Psoas muscle (tissue), 8 donors: ENCODE data around the gene MBOAT7. TPM values are rescaled to one million over a fixed set of nuclear protein-coding genes. Genes with fewer than 3 reads are reported as not detected.
A peak's percentile ranks its signal among the peaks of the same experiment; 100 is the strongest.

Experiments
- ATAC-seq, 4 donors: fragments of 200-7000 bp; cut with Tn5 transposase; one replicate each; pipeline ENCODE4 v1.9.1; 2020; ENCODE audit warnings: moderate library complexity in 3 of 4, mild to moderate bottlenecking in 2 of 4
- DNase-seq, 2 donors: peaks; one replicate each; pipeline ENCODE4 v3.0.0-alpha.2; 2020
- H3K27ac ChIP-seq: fragments of 200-600 bp; one replicate; pipeline ENCODE4 v1.8.0; 2022
- H3K27me3 ChIP-seq, 3 donors: fragments of 200-600 bp in 1 of 3; one replicate each; pipeline versions ENCODE4 v1.6.1 to v1.8.0; 2013 to 2022; ENCODE audit warnings: low read length in 2 of 3, mild to moderate bottlenecking in 2 of 3, moderate library complexity in 1 of 3; ENCODE audit not compliant: insufficient read depth in 3 of 3
- H3K36me3 ChIP-seq, 2 donors: fragments of 200-600 bp in 1 of 2; one replicate each; pipeline versions ENCODE4 v1.6.1 to v1.8.0; 2013 to 2022; ENCODE audit warnings: low read depth in 1 of 2, mild to moderate bottlenecking in 1 of 2, moderate library complexity in 1 of 2; ENCODE audit not compliant: insufficient read depth in 1 of 2
- H3K4me1 ChIP-seq: fragments of 200-600 bp; one replicate; pipeline ENCODE4 v1.8.0; 2022
- H3K4me3 ChIP-seq: fragments of 200-600 bp; one replicate; pipeline ENCODE4 v1.8.0; 2022; ENCODE audit warnings: mild to moderate bottlenecking
- H3K9me3 ChIP-seq: fragments of 200-600 bp; one replicate; pipeline ENCODE4 v1.8.0; 2022
- WGBS, 3 donors: extraction: QIAGEN DNeasy Blood & Tissue Kit; methylation state at CpG; one replicate each; pipeline versions ENCODE4 v1.1.6 to v1.1.7; 2013; 5-methylcytosine and 5-hydroxymethylcytosine counted together
- intact Hi-C, 2 donors: fragments of 100-400 bp; cut with DNase I; formaldehyde crosslinking; loops; one replicate each; pipeline versions ENCODE4 v1.11.0 to v1.14.2; 2022
- polyA plus RNA-seq, 3 donors: library from polyadenylated mRNA; stranded (reverse); fragments of 200-250 nt; gene quantifications; one replicate each; pipeline ENCODE4 v1.2.3, GENCODE V29; 2013
- total RNA-seq, 4 donors: library from RNA; stranded (reverse); fragmentation: NEBNext Ultra II Directional in 2 of 4; extraction: Animal tissue kit (Norgen Biotek cat#: 25700) in 2 of 4; gene quantifications; one replicate each; pipeline versions ENCODE4 v1.2.1 to v1.2.4, GENCODE V29; 2021 to 2023
- TF ChIP-seq, protein P1 (sequence below): fragments of 200-600 bp; IDR thresholded peaks from one replicate; pipeline ENCODE4 v1.8.0; 2022; ENCODE audit warnings: antibody characterized with exemption
- donor health status: healthy with polysubstance abuse.
- donor health status: DM: no; HTN: no; CAD: no; lungs with moderate emphysema.
- donor health status: Bipolar disorder and iron deficiency.
- donor health status: healthy.
- donor health status: DM: yes; HTN: yes; CAD: no.
- donor health status: DM: no; HTN: no; CAD: no.
- donor health status: DM: no; HTN: no; CAD: no.
- donor health status: DM: yes; HTN: yes; CAD: no.

MBOAT7 gene
- total and polyA plus RNA-seq, 7 donors: 6.2 to 17.8 (median 10.1) TPM

- H3K36me3 ChIP-seq: peaks cover 6 to 38% of the 10 kb centered on the region in 2 donors
- H3K27me3 ChIP-seq: peaks cover 0 to 3% (median 0%) of the 10 kb centered on the region in 3 donors
- DNase-seq (peak; percentile 99), ATAC-seq (peak; percentile 93 to 96 (median 94))
- peak within 1 kb of the TSS; percentile 98 for H3K27ac ChIP-seq
- H3K4me3 ChIP-seq: peak within 1 kb of the TSS; percentile 89
- H3K4me1 ChIP-seq: peaks cover 27% of the 10 kb centered on the region
- intact Hi-C loops: loop anchor here in 1 of 2 donors (10.0 kb wide), 1 partner anchor 235 kb away; no protein-coding TSS in a partner anchor
- 0 to 1% (median 0%) methylated on average over 71 to 72 of the region's 72 CpGs for WGBS, 3 donors
- TF ChIP-seq, protein P1, sequence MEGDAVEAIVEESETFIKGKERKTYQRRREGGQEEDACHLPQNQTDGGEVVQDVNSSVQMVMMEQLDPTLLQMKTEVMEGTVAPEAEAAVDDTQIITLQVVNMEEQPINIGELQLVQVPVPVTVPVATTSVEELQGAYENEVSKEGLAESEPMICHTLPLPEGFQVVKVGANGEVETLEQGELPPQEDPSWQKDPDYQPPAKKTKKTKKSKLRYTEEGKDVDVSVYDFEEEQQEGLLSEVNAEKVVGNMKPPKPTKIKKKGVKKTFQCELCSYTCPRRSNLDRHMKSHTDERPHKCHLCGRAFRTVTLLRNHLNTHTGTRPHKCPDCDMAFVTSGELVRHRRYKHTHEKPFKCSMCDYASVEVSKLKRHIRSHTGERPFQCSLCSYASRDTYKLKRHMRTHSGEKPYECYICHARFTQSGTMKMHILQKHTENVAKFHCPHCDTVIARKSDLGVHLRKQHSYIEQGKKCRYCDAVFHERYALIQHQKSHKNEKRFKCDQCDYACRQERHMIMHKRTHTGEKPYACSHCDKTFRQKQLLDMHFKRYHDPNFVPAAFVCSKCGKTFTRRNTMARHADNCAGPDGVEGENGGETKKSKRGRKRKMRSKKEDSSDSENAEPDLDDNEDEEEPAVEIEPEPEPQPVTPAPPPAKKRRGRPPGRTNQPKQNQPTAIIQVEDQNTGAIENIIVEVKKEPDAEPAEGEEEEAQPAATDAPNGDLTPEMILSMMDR: peak; percentile 29
- no peaks in the 10 kb centered on the region for H3K9me3 ChIP-seq
These were observed 29.8 kb downstream of the MBOAT7 start, which contains the start of gene LENG1 for GRCh38 chr19:54159352-54160181. TSS of gene LENG1 (minus strand) at chr19:54159721. CDS start at chr19:54159695, 26 bp downstream.

DNA sequence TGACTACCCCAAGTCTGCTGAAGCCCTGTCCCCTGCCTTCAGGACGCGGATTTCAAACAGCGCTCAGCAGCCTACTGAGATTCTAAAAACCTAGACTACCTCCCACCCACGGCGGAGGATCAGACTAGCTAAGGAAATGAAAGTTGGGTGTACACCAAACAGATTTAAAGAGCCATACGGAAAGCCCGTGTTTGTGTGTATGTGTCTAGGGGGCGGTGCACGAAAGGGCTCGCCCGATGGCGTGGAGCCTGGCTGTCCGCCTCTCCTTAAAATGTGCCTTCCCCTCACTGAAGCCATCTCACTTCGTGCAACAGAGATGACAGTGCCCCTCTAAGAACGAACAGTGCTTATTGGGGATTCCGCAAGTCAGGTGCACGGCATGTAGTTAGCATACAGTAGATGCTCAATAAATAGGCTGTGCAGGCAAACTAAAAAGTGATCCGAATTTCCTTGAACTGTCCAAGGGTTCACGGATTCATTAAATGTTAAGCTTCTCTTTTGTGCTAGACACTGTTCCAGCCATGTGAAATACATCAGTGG lies 30.5 kb downstream of the MBOAT7 start:
- Histone ChIP-seq H3K36me3 (peaks cover 6 to 45% of the 10 kb centered on the region in 2 donors), H3K27ac (peak overlapping the region; percentile 98), H3K4me1 (peaks cover 27% of the 10 kb centered on the region), H3K9me3 (no peaks in the 10 kb centered on the region), H3K4me3 (peak overlapping the region; percentile 89), H3K27me3 (no peaks in the 10 kb centered on the region)
- WGBS, 3 donors: 9% methylated on average over 19 of the region's 19 CpGs
- no peak for DNase-seq
- ATAC-seq: no peak
- TF ChIP-seq, protein P1: no peak
- intact Hi-C loops: no loop called here

DNA sequence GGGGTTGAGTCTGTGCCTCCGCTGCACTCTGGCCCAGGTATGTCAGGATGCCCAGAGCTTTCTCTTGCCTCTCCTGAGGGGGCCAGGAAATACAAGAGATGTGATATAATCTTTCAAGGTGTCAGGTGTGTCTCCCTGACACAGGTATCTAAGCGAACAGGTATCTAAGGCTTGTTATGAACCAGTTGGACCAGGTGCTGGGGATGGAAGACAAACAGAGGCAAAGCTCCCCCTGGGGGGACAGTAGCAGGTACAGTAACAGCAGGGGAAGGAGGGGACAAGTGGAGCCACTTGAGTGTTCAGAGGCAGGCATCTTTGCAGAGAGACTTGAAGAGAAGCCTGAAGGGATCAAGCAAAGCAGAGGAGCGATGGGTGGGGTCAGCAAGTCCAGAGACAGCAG lies 32.4 kb downstream of the MBOAT7 start:
- Histone ChIP-seq H3K27ac (no peak overlapping the region), H3K36me3 (peaks cover 10 to 64% of the 10 kb centered on the region in 2 donors), H3K27me3 (no peaks in the 10 kb centered on the region), H3K4me3 (no peak overlapping the region), H3K4me1 (peaks cover 27% of the 10 kb centered on the region), H3K9me3 (no peaks in the 10 kb centered on the region)
- WGBS, 3 donors: 91 to 96% (median 96%) methylated on average over 3 of the region's 3 CpGs
- intact Hi-C loops: no loop called here
- ATAC-seq: no peak
- TF ChIP-seq, protein P1: no peak
- DNase-seq: no peak

- Histone ChIP-seq H3K36me3 (peaks cover 10 to 69% of the 10 kb centered on the region in 2 donors), H3K27ac (no peak overlapping the region), H3K4me3 (no peak overlapping the region), H3K27me3 (no peaks in the 10 kb centered on the region), H3K9me3 (no peaks in the 10 kb centered on the region), H3K4me1 (peaks cover 23% of the 10 kb centered on the region)
- ATAC-seq (no peak), DNase-seq (no peak)
- intact Hi-C loops: no loop called here
- WGBS, 3 donors: 65 to 73% (median 69%) methylated on average over 10 to 11 of the region's 11 CpGs
- TF ChIP-seq, protein P1: no peak
These were observed 32.9 kb downstream of the MBOAT7 start for GRCh38 chr19:54156490-54156889.
